D721Med (cell line): ENCODE measurements around the gene EPB41.

Source experiments
- DNase-seq: peaks from one replicate; pipeline ENCODE4 v3.0.0; 2011; ENCODE audit warnings: low spot score; ENCODE audit not compliant: insufficient read length
- FAIRE-seq: peaks from 2 replicates; lab custom pipeline; 2011; peaks lifted over from hg19 to GRCh38; lab: Jason Lieb, UNC
- TF ChIP-seq, protein P1 (sequence below): IDR thresholded peaks from 2 replicates; pipeline ENCODE4 v1.5.1; 2012; ENCODE audit warnings: mild to moderate bottlenecking, control low read depth; ENCODE audit not compliant: insufficient read depth; ENCODE audit errors: missing control alignments

The EPB41 gene

DNA sequence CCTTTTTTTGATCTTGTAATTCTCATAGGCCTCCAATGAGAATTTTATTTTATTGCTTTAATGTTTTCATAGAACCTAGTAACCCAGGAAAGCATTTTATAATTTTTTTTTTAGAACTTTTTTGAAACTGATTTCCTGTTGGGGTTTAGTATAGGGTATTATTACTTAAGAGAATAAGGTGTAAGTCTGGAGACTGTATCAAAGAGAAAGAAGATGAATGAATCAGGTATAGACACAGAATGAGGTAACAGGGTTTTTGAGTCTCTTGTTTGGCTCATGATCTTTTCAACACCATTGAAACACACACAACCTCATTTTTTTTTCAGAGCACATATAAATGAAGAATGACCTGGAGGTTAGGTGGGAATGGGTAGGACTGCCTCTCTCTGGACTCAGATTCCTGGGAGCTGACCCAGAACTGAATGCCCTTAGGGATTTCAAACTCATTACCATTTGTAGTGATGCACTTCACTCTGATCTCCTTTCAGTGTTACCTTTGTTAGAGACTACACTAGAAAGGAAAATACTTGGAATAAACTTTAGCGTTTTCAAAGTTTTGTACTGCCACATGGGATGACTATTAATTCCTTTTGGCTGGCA, 51.0 kb downstream of the EPB41 start:
- DNase-seq, result no peak
- no peak for FAIRE-seq
- TF ChIP-seq, protein P1, sequence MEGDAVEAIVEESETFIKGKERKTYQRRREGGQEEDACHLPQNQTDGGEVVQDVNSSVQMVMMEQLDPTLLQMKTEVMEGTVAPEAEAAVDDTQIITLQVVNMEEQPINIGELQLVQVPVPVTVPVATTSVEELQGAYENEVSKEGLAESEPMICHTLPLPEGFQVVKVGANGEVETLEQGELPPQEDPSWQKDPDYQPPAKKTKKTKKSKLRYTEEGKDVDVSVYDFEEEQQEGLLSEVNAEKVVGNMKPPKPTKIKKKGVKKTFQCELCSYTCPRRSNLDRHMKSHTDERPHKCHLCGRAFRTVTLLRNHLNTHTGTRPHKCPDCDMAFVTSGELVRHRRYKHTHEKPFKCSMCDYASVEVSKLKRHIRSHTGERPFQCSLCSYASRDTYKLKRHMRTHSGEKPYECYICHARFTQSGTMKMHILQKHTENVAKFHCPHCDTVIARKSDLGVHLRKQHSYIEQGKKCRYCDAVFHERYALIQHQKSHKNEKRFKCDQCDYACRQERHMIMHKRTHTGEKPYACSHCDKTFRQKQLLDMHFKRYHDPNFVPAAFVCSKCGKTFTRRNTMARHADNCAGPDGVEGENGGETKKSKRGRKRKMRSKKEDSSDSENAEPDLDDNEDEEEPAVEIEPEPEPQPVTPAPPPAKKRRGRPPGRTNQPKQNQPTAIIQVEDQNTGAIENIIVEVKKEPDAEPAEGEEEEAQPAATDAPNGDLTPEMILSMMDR, result no peak

DNA sequence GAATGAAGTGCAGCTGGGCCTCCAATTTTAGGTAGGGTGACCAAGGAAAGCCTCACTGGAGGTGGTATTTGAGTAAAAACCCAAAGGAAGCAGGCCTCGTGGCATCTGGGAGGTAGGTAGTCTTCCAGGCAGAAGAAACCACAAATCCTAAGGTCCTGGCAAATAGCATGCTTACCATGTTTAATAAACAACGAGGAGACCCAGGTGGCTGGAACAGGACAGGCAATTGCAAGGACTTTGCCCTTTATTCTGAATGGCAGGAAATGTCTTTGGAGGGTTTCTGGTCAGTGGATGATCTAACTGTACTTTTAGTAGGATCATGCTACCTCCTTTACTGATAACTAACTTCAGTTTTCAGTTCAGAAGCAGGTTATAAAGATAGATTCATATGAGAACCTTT, 52.2 kb downstream of the EPB41 start:
- DNase-seq, result no peak
- TF ChIP-seq, protein P1, result no peak
- no peak for FAIRE-seq

DNA sequence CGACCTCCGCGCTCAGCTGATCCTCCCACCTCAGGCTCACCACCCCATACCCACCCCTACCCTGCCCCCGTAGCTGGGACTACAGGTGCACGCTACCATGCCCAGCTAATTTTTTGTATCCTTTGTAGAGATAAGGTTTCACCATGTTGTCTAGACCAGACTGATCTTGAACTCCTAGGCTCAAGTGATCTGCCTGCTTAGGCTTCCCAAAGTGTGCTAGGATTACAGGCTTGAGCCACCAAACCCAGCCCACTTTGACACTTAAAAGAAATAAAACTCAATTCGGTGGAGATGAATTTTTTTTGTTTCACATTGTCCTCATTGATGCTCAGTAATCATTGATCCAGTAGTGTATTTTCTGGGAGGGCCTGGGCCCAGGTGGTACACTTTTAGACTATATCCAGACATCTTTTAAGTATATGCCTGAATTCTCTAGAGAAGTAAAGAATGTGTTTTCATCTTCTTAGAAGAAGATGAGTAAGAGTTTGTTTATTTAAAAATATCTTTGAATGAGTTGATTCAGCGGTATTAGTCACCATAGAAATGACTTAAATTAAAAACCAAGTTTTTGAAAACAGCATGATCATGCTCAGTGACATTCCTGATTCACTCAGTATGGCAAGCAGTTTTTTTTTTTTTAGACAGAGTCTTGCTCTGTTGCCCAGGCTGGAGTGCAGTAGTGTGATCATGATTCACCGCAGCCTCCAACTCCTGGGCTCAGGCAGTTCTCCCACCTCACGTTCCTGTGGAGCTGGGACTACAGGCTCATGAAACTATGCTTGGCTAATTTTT, 57.8 kb downstream of the EPB41 start:
- no peak for DNase-seq
- FAIRE-seq, result no peak
- TF ChIP-seq, protein P1, result no peak

DNA sequence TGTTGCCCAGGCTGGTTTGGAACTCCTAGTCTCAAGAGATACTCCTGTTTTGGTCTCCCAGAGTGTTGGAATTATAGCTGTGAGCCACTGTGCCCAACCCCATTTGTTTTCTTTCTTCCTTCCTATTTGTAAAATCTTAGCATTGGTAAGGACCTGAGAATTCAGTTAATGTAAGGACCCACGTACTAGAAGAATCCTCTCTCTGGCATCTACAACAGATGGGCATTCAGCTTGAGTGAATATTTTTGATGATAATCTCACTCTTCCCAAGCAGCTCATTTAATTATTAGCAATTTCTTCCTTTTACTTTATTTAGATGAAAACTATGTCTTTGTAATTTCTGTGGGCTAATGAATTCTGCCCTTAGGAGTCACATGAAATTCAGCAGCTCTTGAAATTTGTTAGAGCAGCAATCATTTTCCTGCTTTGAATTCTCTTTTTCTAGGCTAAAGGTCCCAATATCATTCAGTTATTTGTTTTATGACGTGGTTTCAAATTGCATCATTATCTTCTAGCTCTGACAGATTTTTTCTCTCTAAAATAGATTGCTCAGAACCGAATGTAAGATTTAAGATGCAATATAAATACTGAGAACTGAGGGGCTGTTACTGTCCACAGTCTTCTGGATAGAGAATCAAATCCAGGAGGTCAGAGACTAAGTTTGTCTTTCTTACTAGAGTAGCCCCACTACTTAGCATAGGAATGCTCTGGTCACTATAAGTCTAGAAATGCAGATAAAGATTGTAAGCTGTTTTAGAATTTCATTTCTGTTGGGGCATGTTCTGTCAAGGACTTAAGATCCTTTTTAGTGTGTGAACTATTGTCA, 59.4 kb downstream of the EPB41 start:
- TF ChIP-seq, protein P1, result no peak
- DNase-seq, result no peak
- FAIRE-seq, result no peak

DNA sequence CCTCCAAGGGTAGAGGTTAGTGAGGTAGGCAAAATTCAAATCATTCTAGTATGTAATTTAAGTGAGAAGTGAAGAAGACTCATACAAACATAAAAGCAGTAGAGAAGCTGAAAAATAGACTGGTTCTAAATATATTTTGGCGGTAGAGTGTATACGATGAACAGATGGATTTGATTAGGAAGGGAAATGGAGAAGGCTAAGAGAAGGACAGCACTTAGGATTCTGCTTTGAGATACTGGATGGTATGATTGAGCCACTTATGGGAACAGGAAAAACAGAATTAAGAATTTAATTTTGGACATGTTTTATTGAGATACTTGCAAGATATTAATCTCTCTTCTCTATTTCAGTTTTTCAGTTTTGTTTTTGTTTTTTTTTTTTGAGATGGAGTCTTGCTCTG, 60.1 kb downstream of the EPB41 start:
- TF ChIP-seq, protein P1, result no peak
- FAIRE-seq (no peak), DNase-seq (no peak)

DNA sequence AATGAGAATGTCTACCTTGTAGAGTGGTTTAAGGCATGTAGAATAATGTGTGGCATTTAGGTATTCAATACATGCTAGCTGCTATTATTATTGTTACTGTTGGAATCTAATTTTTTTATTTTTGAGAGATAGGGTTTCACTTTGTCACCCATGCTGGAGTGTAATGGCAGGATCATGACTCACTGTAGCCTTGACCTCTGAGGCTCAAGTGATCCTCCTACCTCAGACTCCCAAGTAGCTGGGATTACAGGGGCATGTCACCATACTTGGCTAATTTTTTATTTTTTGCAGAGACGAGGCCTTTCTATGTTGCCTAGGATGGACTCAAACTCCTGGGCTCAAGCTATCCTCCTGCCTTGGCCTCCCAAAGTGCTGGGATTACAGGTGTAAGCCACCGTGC, 61.9 kb downstream of the EPB41 start:
- TF ChIP-seq, protein P1, result no peak
- DNase-seq (no peak), FAIRE-seq (no peak)
